ENCODE results near the gene BMP8B.
"Not testable (repeated sequence)": the region's sequence is repeated elsewhere in the genome, so short reads cannot be mapped to it uniquely, and the experiment has no call there.

Gene BMP8B

GRCh38 chr1:39812913-39813312 lies 24.2 kb upstream of the BMP8B start:
- DNase-seq (ENCODE audit: low read depth in 2 of 2): no peak

- DNase-seq (ENCODE audit: low read depth in 2 of 2): no peak
Observed at GRCh38 chr1:39808784-39809517, 20.3 kb upstream of the BMP8B start.

- DNase-seq (ENCODE audit: low read depth in 2 of 2): no peak
Observed at GRCh38 chr1:39805385-39805784, 16.7 kb upstream of the BMP8B start.

DNA sequence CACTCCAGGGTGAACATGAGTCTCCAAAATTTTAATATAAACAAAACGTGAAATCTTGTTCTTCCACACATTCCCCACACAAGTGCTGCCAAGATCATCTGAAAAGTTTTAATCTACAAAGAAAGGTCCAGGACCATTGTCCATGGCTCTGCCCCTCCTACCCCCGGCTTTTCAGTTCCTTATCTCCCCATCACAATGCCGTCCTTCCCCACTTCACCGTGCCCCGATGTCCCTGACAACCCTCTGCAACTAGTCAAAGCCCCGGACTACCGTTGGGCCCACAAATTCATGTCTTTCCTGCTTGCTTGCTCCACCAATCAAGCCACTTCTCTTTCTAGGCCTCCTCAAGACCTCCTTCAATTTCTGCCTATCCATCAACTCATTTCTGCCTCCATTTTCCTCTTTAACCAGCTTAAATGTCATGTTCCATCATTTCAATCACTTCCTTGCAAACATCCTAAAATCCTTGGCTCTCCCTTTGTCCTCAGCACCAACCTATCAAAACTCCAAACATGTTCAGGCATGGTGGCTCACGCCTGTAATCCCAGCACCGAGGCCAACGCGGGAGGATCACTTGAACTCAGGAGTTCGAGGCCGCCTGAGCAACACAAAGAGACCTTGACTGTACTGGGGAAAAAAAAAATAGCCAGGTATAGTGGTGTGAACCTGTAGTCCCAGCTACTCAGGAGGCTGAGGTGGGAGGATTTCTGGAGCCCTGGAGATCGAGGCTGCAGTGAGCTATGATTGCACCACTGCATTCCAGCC lies 14.0 kb upstream of the BMP8B start:
- no peak for DNase-seq (ENCODE audit: low read depth in 2 of 2)

GRCh38 chr1:39800471-39800835 lies 11.8 kb upstream of the BMP8B start:
- no peak for DNase-seq (ENCODE audit: low read depth in 2 of 2)

- DNase-seq (ENCODE audit: low read depth in 2 of 2): peak; percentile 29 to 42
Observed at GRCh38 chr1:39799770-39800470, 11.3 kb upstream of the BMP8B start.

DNA sequence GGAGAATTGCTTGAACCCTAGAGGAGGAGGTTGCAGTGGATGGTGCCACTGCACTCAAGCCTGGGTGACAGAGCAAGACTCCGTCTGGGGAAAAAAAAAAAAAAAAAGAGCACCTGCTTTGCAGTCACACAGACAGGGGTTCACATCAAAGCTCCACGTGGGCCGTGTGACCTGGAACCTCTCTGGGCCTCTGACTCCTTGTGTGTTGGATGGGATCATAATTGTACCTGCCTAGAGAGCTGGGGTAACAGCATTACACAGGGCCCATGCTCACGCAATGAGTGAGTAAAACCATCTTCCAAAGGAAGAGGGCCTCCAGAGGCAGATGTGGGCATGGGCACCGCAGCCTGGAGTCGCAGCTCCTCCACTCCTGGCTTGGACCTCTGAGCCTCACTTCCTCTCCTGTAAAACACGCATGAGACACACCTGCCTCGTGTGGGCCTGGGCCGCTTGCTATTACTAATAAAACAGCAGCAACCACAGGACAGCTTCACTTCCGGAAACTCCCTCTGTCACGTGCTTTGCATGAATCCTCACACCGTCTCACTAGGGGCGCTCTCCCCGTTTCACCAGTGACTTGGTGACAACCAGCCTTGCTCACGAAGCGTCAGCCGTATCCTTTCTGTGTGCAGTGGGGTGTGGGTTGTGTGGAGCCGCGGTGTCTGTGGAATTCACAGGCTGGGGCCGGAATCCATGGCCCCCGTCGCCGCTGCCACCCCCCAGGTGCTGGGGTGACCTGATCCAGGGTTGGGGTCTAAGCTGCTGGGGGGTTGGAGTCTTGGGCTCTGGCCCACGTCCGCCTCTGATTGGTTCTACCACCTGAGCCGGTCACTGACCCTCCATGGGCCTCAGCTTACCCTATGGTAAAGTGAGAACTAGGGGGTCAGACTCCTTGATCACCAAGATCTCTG lies 10.4 kb upstream of the BMP8B start:
- not testable (repeated sequence) for DNase-seq (ENCODE audit: low read depth in 2 of 2)

GRCh38 chr1:39795651-39796050 lies 7.0 kb upstream of the BMP8B start:
- DNase-seq (ENCODE audit: low read depth in 2 of 2): no peak

GRCh38 chr1:39791838-39792237 lies 3.2 kb upstream of the BMP8B start:
- DNase-seq (ENCODE audit: low read depth in 2 of 2): no peak

GRCh38 chr1:39789571-39790110 lies 976 bp upstream of the BMP8B start:
- DNase-seq (ENCODE audit: low read depth in 2 of 2): no peak

DNA sequence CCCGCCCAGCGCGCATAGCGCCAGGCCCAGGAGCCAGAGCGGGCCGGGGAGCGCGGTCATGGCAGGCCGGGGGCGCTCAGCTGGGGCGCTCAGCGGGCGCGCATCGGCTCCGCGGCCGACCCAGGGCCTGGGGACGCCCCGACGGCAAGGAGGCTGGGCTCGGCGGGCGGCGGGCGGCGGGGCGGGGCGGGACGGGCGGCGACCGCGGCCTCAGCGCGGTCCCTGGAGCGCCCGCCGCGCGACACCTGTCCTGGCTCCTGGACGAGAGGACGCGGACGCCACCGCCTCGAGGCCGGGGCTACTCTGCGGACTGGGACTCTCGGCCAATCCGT lies 273 bp downstream of the BMP8B start:
- DNase-seq (ENCODE audit: low read depth in 2 of 2): no peak

GRCh38 chr1:39787964-39788363 lies 701 bp downstream of the BMP8B start:
- not testable (repeated sequence) for DNase-seq (ENCODE audit: low read depth in 2 of 2)

GRCh38 chr1:39787468-39787867 lies 1.2 kb downstream of the BMP8B start:
- no peak for DNase-seq (ENCODE audit: low read depth in 2 of 2)

- not testable (repeated sequence) for DNase-seq (ENCODE audit: low read depth in 2 of 2)
Observed at GRCh38 chr1:39787108-39787375, 1.6 kb downstream of the BMP8B start.

DNA sequence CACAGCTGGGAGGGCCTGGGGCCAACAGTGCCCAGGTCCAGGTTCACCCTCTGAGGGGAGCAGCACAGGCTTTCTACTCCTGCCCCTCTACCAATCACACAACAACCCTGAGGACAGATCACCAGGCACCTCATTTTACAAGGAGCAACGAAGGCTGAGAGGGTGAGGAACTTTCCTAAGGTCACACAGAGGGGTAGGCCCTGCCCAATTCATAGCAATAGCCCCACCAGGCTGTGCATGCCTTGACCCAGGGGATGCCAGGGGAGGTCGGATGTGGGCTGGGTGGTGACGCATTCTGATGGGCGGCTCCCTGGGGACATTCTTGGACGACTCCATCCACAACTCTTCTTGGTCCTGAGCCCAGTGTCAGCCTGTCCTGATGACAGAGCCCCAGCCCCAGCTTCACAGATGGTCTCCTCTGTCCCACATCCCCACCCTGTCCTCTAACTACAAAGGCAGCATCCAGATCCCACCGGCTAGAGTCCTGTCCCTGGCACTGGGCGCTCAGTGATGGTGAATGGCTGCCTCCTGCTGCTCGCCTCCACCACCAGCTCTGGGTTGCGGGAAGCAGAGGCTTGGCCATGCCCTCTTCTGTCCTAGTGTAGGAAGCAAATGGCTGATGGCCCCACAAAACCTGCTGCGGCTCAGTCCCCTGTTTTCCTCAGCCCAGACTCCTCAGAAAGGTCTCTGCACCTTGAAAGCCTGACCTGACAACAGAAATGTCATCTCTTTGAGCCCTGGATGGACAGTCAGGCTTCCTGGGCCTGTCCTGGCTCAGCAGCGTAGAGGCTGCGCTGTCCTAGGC lies 2.2 kb downstream of the BMP8B start:
- not testable (repeated sequence) for DNase-seq (ENCODE audit: low read depth in 2 of 2)

DNA sequence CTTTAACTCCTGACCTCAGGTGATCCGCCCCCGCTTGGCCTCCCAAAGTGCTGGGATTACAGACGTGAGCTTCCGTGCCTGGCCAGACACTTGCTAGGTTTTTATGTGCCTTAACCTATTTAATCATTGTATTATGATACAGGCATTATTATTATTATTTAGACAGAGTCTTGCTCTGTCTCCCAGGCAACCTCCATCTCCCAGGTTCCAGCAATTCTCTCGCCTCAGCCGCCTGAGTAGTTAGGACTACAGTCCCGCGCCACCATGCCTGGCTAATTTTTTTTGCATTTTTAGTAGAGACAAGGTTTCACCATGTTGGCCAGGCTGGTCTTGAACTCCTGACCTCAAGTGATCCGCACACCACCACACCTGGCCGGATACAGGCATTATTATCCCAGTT lies 6.0 kb downstream of the BMP8B start:
- DNase-seq (ENCODE audit: low read depth in 2 of 2): not testable (repeated sequence)

- DNase-seq (ENCODE audit: low read depth in 2 of 2): no peak
Observed at GRCh38 chr1:39782103-39782502, 6.6 kb downstream of the BMP8B start.

GRCh38 chr1:39781349-39781715 lies 7.3 kb downstream of the BMP8B start:
- DNase-seq (ENCODE audit: low read depth in 2 of 2): no peak

DNA sequence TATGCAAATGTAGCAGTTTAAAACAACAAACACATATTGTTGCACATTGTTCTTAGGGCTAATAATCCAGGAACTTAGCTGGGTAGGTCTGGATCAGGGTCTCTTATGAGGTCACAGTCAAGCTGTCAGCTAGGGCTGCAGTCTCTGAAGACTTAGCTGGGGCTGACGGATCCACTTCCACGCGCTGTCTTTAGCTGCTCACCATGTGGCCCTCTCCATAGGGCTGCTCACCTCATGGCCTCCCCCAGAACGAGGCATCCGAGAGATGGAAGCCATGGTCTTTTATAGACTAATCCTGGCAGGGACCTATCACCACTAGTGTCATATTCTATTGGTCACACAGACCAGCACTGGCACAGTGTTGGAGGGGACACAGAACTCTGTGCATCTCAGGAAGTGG lies 8.8 kb downstream of the BMP8B start:
- DNase-seq (ENCODE audit: low read depth in 2 of 2): no peak

DNA sequence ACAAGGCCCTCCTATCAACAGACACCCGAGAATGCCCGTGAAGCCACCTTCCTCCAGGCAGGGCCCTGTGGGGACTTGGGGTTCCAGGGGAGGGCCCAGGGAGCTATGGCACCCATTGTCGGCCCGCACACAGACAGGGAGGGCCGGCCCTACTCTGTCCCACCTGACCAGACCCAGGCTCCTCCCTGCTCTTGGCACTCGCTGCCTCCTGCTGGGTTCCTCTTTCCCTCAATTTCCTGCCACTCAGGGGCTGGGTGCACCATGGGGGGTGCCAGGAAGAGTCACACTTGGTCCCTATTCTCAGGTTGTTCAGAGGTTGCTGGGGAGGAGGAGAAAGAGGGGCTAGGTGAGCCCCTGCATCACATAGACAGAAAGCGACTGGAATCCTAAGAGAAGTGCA lies 9.5 kb downstream of the BMP8B start:
- no peak for DNase-seq (ENCODE audit: low read depth in 2 of 2)
